ENCODE measurements around the gene TRIM39. TPM values are rescaled to one million over a fixed set of nuclear protein-coding genes. Genes with fewer than 3 reads are reported as not detected.

The TRIM39 gene
- total and polyA plus RNA-seq, 2 of the 13 experiments (the other 11 are each of a cell fraction or from before 2014, with no cell fraction given): 7.7 to 14.6 TPM

DNA sequence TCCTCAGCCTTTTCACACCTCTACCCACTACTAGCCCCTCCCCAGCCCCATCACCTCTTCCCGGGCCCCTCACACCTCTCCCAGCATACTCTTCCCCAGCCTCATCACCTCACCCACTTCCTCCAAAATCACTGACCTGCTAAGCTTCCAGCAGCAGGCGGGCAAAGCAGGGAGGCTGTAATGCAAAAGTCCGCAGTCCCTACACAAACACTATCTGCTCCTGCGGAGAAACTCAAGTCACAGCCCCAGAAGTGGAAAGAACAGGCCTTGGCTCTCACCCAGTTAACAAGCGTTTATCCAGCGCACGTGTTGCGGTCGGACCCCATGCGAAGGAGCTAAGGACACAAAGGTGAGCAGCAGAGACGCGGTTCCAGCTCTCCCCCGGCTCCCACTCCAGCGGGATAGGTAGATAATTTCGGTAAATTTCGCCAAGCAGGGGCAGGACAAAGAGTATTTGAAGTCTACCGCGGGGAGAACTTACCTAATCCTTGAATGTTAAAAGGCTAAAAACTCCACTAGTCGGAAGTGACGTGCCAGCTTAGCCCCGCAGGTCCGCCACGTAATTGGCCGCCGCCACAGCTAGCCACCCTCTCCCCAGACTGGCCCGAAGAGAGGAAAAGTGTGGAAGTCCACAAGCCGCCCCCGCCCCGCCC, 728 bp upstream of the TRIM39 start (continued):
- TF ChIP-seq ZNF460 (CRISPR knock-in tag; IDR thresholded peaks at IDR 0.05; ENCODE audit: borderline replicate concordance) (no peak), SNAI1 (CRISPR knock-in tag; IDR thresholded peaks at IDR 0.05; ENCODE audit: borderline replicate concordance) (no peak), CENPX (CRISPR knock-in tag; IDR thresholded peaks at IDR 0.05) (no peak), TFE3 (CRISPR knock-in tag; IDR thresholded peaks at IDR 0.05) (no peak), PCBP2 (optimal IDR thresholded peaks at IDR 0.05; ENCODE audit: low read depth, low read length, poor library complexity, severe bottlenecking) (no peak), KDM1A (CRISPR knock-in tag; IDR thresholded peaks at IDR 0.05) (no peak), KLF15 (CRISPR knock-in tag; IDR thresholded peaks at IDR 0.05; ENCODE audit: borderline replicate concordance) (no peak), SRF (IDR thresholded peaks at IDR 0.05; ENCODE audit: low read depth, low read length) (no peak), PAX8 (CRISPR knock-in tag; IDR thresholded peaks at IDR 0.05; ENCODE audit: borderline replicate concordance) (no peak), ESRRA (CRISPR knock-in tag; IDR thresholded peaks at IDR 0.05; ENCODE audit: low read depth) (peak; percentile 13; the same call in 1 of the 2 replicates), SNAPC4 (CRISPR knock-in tag; IDR thresholded peaks at IDR 0.05) (no peak), ZNF547 (CRISPR knock-in tag; IDR thresholded peaks at IDR 0.05) (no peak), PHF21A (CRISPR knock-in tag; IDR thresholded peaks at IDR 0.05) (peak; percentile 80), XRCC5 (optimal IDR thresholded peaks at IDR 0.05; ENCODE audit: low read length) (peak; percentile 41), FOXA1 (IDR thresholded peaks at IDR 0.05) (no peak), FOXA1 (CRISPR knock-in tag; IDR thresholded peaks at IDR 0.05) (no peak), BHLHE40 (IDR thresholded peaks at IDR 0.05; ENCODE audit: low read length) (peak; percentile 43; the same call in 1 of the 2 replicates), NFKB2 (CRISPR knock-in tag; IDR thresholded peaks at IDR 0.05; ENCODE audit: borderline replicate concordance) (peak; percentile 71; the same call in 1 of the 2 replicates), NCOA5 (CRISPR knock-in tag; IDR thresholded peaks at IDR 0.05) (no peak), ZBTB44 (CRISPR knock-in tag; IDR thresholded peaks at IDR 0.05) (no peak)
- TF ChIP-seq, protein P1, sequence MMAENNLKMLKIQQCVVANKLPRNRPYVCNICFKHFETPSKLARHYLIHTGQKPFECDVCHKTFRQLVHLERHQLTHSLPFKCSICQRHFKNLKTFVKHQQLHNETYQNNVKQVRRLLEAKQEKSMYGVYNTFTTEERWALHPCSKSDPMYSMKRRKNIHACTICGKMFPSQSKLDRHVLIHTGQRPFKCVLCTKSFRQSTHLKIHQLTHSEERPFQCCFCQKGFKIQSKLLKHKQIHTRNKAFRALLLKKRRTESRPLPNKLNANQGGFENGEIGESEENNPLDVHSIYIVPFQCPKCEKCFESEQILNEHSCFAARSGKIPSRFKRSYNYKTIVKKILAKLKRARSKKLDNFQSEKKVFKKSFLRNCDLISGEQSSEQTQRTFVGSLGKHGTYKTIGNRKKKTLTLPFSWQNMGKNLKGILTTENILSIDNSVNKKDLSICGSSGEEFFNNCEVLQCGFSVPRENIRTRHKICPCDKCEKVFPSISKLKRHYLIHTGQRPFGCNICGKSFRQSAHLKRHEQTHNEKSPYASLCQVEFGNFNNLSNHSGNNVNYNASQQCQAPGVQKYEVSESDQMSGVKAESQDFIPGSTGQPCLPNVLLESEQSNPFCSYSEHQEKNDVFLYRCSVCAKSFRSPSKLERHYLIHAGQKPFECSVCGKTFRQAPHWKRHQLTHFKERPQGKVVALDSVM (CRISPR knock-in tag; IDR thresholded peaks at IDR 0.05): no peak
